C4-2B (cell line): ENCODE measurements around the gene ICAM4.

Experiments used
- CTCF ChIP-seq: fragments of 450-650 bp; conservative IDR thresholded peaks from 2 replicates; pipeline ENCODE4 v1.5.1; 2017; ENCODE audit warnings: mild to moderate bottlenecking
- ZFX ChIP-seq: fragments of 450-650 bp; IDR thresholded peaks from 2 replicates; pipeline ENCODE4 v1.6.1; 2017

GRCh38 chr19:10260141-10260584, 26.6 kb upstream of the ICAM4 start:
- no peak for TF ChIP-seq CTCF
- TF ChIP-seq ZFX = no peak
